Measurements from ENCODE around the gene CCDC88A. TPM values are rescaled to one million over a fixed set of nuclear protein-coding genes. Genes with fewer than 3 reads are reported as not detected.
"Not testable (repeated sequence)": the region's sequence is repeated elsewhere in the genome, so short reads cannot be mapped to it uniquely, and the experiment has no call there.

Gene CCDC88A
- total RNA-seq, 3 donors from 2014 or later = 7.0 to 29.7 (median 14.4) TPM

- intact Hi-C loops (cut with DNase I, micrococcal nuclease) = no loop called here
- Histone ChIP-seq H3K4me1 (ENCODE audit: low read depth) (no peaks in the 10 kb centered on the region), H3K4me3 (no peak overlapping the region), H3K36me3 (ENCODE audit: low read depth) (peaks cover 4% of the 10 kb centered on the region), H3K9me3 (no peaks in the 10 kb centered on the region)
- TF ChIP-seq, protein P1, sequence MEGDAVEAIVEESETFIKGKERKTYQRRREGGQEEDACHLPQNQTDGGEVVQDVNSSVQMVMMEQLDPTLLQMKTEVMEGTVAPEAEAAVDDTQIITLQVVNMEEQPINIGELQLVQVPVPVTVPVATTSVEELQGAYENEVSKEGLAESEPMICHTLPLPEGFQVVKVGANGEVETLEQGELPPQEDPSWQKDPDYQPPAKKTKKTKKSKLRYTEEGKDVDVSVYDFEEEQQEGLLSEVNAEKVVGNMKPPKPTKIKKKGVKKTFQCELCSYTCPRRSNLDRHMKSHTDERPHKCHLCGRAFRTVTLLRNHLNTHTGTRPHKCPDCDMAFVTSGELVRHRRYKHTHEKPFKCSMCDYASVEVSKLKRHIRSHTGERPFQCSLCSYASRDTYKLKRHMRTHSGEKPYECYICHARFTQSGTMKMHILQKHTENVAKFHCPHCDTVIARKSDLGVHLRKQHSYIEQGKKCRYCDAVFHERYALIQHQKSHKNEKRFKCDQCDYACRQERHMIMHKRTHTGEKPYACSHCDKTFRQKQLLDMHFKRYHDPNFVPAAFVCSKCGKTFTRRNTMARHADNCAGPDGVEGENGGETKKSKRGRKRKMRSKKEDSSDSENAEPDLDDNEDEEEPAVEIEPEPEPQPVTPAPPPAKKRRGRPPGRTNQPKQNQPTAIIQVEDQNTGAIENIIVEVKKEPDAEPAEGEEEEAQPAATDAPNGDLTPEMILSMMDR (IDR thresholded peaks at IDR 0.05) = no peak
- no peak for ATAC-seq
- DNase-seq = no peak
These were observed 177.0 kb downstream of the CCDC88A start for GRCh38 chr2:55242617-55243016.

GRCh38 chr2:55241582-55241981 lies 178.1 kb downstream of the CCDC88A start:
- H3K36me3 ChIP-seq (ENCODE audit: low read depth); H3K4me1 ChIP-seq (ENCODE audit: low read depth); H3K4me3 ChIP-seq; intact Hi-C loops (cut with DNase I, micrococcal nuclease); ATAC-seq; DNase-seq; H3K9me3 ChIP-seq: not testable (repeated sequence)

GRCh38 chr2:55239656-55240222 lies 179.9 kb downstream of the CCDC88A start:
- peaks cover 4% of the 10 kb centered on the region for H3K36me3 ChIP-seq (ENCODE audit: low read depth)
- H3K4me1 ChIP-seq (ENCODE audit: low read depth) = no peaks in the 10 kb centered on the region
- TF ChIP-seq, protein P1 (IDR thresholded peaks at IDR 0.05) = no peak
- DNase-seq (no peak), ATAC-seq (no peak)
- intact Hi-C loops (cut with DNase I, micrococcal nuclease) = no loop called here
- H3K4me3 ChIP-seq = no peak overlapping the region
- H3K9me3 ChIP-seq = no peaks in the 10 kb centered on the region

Other genes starting within 250 kb of the CCDC88A start
- 10 to 100 TPM in 2 of 3 donors, 1 to 10 TPM in 1; 9.2 to 15.5 (median 13.2) TPM for gene CLHC1, start 187.6 kb downstream of the CCDC88A start, total RNA-seq
- 100 to 1,000 TPM; 654 to 808 (median 725) TPM for gene RPS27A, start 187.2 kb downstream of the CCDC88A start, total RNA-seq
- gene MTIF2, start 150.6 kb downstream of the CCDC88A start, total RNA-seq = 10 to 100 TPM; 33.5 to 46.8 (median 39.9) TPM
- gene CFAP36, start 99.9 kb upstream of the CCDC88A start, total RNA-seq = 10 to 100 TPM in 2 of 3 donors, 1 to 10 TPM in 1; 9.5 to 40.6 (median 16.1) TPM
- gene PPP4R3B, start 197.8 kb upstream of the CCDC88A start, total RNA-seq = 10 to 100 TPM; 66.4 to 89.0 (median 68.5) TPM

Data from mucosa of descending colon (tissue), 3 donors.